Stimulated activated CD4-positive, alpha-beta T cell treated with anti-CD3 and anti-CD28 coated beads, Interleukin-1b, Interleukin-23, amount 100 ng/mL, for 48 hours (primary cell): Measurements from ENCODE around the gene TAF6L.
A peak's percentile ranks its signal among the peaks of the same experiment; 100 is the strongest.
"Not testable (repeated sequence)": the region's sequence is repeated elsewhere in the genome, so short reads cannot be mapped to it uniquely, and the experiment has no call there.

Experiments
- DNase-seq: peaks from one replicate; pipeline ENCODE4 v3.0.0-alpha.2; 2020

The TAF6L gene

DNA sequence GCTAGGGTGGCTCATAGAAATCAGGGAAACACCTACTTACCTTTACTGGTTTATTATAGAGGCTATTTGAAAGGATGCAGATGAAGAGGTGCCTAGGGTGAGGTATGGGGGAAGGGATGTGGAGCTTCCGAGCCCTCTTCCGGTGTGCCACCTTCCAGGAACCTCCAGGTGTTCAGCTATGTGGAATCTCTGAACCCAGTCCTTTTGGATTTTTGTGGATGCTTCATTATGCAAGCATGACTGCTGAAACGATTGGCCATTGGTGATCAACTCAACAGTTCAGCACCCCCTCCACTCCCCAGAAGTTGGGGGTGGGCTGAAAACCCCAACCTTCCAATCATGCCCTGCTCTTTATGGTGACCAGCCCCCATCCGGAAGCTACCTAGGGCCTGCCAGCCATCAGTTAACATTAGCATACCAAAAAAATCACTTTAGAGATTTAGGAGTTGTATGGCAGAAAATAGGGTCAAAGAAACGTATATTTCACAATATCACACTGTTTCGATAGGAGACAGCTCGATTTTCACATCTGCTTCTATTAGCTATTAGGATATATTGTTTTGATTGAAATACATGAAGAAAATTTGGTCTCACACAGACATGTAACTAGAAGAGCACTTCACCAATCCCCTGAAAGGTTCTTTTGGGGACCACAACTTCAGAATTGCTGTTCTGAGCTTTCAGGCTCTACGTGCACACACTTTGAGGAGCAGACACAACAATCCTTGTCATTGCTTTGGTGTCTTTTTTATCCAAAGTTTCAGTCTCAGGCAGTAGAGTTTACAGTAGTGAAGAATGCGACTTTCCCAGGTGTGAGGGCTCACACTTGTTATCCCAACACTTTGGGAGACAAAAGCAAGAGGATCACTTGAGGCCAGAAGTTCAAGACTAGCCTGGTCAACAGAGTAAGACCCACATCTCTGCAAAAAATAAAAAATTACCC, 13.1 kb upstream of the TAF6L start:
- no peak for DNase-seq

GRCh38 chr11:62760867-62761227, 10.3 kb upstream of the TAF6L start:
- not testable (repeated sequence) for DNase-seq

DNA sequence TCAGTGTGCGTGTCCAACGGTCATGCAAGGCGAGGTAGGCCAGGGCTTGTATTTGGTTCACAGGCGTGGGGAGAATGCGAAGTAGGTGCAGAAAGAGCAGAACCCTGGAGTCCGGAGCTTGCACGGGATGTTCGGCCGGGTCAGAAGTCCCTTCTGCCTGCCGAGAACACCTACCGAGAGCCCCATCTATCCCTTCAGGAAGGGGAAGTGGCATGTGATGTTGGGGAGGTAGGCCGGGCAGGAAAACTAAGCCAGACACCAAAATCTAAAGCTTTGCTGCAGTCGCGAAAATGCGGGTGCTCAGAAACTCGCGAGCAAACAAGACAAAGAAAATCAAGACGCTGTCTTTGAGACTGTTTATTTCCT, 435 bp upstream of the TAF6L start:
- DNase-seq = no peak

GRCh38 chr11:62774407-62774806, 3.2 kb downstream of the TAF6L start:
- no peak for DNase-seq

DNA sequence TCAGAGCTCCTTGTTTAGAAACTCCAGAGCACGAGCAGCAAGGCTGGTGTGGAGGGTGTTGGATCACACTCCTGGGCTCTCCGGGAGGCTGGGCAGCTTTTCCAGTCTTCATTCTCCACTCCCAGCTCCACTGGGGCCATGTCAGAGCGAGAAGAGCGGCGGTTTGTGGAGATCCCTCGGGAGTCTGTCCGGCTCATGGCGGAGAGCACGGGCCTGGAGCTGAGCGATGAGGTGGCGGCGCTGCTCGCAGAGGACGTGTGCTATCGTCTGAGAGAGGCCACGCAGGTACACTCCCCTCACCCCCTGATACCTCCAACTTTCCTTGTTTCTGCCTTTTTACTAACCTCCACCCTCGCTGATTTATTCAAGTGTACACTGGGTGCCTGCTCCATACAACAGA, 4.5 kb downstream of the TAF6L start:
- no peak for DNase-seq

DNA sequence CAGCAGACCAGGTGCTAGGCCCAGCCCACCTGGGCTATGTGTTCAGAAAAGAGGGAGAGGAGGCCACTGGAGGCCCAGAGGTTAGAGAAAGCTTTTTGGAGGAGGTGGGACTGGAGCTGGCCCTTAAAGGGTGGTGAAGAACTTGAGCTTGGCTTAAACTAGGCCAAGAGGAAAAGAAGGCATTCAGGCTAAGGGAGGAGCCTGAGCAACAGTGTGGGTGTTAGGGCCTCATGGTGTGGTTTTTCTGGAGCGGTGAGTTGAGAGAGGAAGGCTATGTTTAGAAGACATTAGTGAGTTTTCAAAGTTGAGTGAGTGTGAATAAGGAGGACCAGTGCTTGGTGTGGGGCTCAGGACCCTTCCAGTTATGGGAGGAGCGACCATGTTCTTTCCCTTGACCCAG, 6.2 kb downstream of the TAF6L start:
- no peak for DNase-seq

DNA sequence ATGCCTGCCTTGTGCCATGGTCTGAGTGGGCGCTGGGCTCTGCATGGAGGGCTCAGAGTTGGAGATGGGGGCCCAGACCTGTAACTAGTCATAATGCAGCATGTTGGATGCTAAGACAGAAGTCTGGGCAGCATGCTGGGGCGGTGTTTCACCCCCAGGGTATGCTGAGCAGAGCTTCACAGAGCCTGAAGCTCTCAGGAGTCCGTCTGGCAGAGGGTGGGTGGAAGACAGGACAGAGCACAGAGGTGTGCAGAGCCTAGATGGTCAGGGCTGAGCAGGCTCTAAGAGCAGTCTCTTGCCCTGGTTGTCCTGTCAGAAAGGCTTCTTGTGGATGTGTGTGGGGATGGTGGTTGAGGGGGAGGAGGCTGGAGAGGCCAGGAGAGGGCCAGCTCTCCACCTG, 7.2 kb downstream of the TAF6L start:
- DNase-seq = no peak

GRCh38 chr11:62782753-62783152, 11.6 kb downstream of the TAF6L start:
- no peak for DNase-seq

DNA sequence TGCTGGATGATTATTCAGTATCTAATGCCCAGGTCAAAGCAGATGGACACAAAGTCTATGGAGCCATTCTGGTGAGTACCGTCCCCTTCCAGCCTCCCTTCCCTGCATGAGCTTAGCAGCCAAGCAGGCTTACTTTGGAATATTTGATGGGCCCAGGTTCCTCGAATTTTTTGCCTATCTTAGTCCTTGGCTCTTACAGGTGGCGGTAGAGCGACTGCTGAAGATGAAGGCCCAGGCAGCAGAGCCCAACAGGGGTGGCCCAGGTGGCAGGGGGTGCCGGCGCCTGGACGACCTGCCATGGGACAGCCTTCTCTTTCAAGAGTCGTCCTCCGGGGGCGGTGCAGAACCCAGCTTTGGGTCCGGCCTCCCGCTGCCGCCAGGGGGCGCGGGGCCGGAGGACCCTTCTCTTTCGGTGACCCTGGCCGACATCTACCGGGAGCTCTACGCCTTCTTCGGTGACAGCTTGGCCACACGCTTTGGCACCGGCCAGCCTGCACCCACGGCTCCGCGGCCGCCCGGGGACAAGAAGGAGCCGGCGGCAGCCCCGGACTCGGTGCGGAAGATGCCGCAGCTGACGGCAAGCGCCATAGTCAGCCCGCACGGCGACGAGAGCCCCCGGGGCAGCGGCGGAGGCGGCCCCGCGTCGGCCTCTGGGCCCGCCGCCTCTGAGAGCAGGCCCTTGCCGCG, 15.3 kb downstream of the TAF6L start:
- DNase-seq = peak; percentile 84

DNA sequence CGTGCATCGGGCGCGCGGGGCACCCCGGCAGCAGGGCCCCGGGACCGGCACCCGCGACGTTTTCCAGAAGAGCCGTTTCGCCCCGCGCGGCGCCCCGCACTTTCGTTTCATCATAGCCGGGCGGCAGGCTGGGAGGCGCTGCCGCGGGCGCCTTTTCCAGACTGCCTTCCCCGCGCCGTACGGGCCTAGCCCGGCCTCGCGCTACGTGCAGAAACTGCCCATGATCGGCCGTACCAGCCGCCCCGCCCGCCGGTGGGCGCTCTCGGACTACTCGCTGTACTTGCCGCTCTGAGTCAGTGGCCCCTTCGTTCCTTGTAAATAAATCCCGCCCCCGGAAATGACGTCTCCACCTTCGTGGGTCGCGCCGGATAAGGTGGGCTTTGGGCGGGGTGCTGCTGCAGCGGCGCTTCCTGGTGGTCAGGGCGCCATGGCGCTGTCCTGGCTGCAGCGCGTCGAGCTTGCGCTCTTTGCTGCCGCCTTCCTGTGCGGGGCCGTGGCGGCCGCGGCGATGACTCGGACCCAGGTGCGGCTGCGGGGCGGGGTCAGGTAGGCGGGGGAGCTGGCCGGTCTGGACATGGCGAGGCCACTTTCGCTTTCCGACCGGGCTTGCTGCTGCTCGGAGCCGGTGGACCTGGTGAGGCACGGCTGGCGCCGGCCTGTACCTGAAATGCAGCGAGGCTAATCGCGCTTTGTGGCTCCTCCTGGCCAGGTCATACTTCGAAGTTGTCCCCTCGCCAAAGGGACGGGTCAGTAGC, 16.0 kb downstream of the TAF6L start, which contains the start of gene TMEM179B:
Gene TMEM179B, plus strand, starts transcription at position 398 of the 755 bp plus-strand sequence. Its CDS starts 30 bp downstream, at position 428.
- DNase-seq = peak; percentile 98

DNA sequence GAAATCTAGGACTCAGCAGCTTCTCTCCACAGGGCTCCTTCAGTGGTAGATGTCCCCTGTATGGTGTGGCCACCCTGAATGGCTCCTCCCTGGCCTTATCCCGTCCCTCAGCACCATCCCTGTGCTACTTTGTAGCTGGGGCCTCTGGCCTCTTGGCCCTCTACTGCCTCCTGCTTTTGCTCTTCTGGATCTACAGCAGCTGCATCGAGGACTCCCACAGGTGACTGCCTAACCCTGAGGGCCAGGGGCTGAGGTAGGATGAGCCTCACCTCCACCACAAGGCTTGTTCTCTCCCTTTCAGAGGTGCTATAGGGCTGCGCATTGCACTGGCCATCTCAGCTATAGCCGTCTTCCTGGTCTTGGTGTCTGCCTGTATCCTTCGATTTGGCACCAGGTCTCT, 17.8 kb downstream of the TAF6L start:
- no peak for DNase-seq

DNA sequence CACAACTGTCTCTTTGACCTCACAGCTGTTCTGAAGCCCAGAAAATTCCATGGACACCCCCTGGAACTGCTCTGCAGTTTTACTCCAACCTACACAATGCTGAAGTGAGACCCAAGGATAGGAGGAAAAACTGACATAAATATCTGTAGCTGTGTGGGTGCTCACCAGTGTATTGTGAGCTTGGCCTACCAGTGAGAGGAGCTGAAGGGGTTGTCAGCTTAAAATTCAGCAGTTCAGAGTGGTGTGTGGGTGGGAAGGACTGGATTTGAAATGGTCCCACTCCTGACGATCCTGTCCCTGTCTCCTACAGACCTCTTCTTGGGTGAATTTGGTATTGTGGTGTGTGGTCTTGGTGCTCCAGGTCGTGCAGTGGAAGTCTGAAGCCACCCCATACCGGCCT, 18.4 kb downstream of the TAF6L start:
- DNase-seq = no peak

DNA sequence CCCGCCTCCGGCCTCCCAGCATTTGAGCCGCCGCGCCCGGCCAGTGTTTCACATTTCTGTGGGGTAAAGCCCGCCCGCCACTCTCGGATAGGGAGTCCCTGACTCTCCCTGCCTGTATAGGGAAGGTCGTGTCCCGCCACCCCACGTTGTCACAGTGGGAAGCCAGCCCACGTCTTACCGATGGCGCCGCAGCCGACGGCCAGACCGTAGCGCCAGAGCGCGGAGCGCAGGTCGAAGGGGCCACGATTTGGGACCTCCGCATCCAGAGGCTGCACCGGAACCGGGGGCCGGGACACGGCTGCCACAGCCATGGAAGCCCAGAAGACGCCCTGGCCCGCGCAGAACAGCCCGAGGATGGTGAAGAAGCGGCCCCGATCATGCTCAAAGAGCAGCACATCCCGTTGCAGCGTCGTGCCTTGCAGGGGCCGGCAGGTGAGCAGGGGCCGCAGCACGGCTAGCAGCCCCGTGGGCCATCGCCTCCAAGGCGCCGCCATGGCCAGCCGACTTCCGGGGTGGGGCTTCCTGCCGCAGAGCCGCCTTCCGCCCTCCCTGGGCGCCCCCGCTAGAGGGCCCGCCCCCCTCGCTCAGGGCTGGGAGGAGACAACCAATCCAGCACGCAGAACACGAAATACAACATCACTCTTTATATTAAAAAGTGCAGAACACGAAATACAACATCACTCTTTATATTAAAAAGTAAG, 20.5 kb downstream of the TAF6L start, which contains the start of gene TMEM223:
Gene TMEM223, minus strand, starts transcription at position 506 of the 701 bp plus-strand sequence. Its CDS starts 12 bp downstream, at position 494.
- DNase-seq = peak; percentile 87

GRCh38 chr11:62792202-62792575, 21.0 kb downstream of the TAF6L start:
- no peak for DNase-seq

DNA sequence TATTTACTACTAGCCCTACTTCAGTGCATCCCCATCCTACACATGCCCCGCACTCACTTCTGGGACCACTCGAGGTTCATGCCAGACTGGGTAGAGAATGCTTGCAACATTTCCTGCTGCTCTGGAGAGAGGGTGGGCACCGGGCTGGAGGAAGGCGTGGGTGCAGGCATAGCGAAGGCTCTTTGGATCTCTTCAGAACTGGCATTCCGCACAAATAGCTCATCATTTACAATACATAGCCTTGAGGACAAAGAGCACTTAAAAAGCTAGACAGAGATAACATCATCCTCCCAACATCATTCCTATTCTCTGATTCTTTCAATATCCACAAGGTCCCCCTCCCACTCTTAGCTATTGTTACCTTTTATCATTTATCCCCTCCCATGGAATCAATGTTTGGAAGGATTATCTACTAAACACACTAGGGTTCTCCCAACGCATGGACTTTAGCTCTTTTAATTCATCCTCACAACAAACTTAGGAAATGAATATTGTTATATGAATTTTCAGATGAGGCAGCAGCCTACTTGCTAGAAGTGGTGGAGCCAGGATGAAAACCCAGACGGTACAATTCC, 23.1 kb downstream of the TAF6L start:
- DNase-seq = no peak

GRCh38 chr11:62796281-62796680, 25.1 kb downstream of the TAF6L start:
- DNase-seq = no peak

GRCh38 chr11:62799486-62799885, 28.3 kb downstream of the TAF6L start:
- DNase-seq = no peak

GRCh38 chr11:62801071-62801470, 29.9 kb downstream of the TAF6L start:
- DNase-seq = no peak

GRCh38 chr11:62804310-62805075, 33.3 kb downstream of the TAF6L start:
- peak; percentile 18 for DNase-seq

GRCh38 chr11:62805076-62805892, 34.1 kb downstream of the TAF6L start, which contains the start of gene NXF1:
Gene NXF1, minus strand, starts transcription at chr11:62805440. Its CDS starts 84 bp downstream, at chr11:62805356.
- DNase-seq = peak; percentile 94
